HG02798 (cell line): ENCODE results near the gene CD82.
"Not testable (repeated sequence)": the region's sequence is repeated elsewhere in the genome, so short reads cannot be mapped to it uniquely, and the experiment has no call there.

Source experiments
- ATAC-seq: cut with Tn5 transposase; IDR thresholded peaks from one replicate; pipeline ENCODE4 v1.9.1; 2021; ENCODE audit warnings: mild to moderate bottlenecking; ENCODE audit not compliant: unreplicated experiment, poor library complexity

The CD82 gene

DNA sequence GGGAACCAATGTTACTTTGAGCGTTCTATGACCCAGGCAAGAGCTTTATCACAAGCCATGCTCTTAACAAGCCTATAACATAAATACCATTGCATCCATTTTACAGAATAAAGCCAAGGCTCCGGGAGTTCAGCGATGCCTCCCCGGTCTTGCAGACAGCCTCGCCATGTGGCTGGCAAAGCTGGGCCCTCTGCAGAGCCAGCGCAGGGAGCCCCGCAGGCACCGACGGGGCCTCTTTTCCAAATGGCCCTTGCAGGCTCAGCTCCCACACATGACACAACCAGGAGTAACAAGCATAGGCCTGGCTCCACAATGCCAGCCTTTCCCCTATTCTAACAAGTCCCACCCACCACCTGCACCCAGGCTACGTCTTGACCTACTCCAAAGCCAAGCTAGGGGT, 89.1 kb downstream of the CD82 start:
- ATAC-seq: no peak

- no peak for ATAC-seq
Observed at GRCh38 chr11:44657836-44658505, 92.5 kb downstream of the CD82 start.

- no peak for ATAC-seq
Observed at GRCh38 chr11:44658506-44658850, 93.0 kb downstream of the CD82 start.

GRCh38 chr11:44659641-44660040, 94.2 kb downstream of the CD82 start:
- ATAC-seq: no peak

DNA sequence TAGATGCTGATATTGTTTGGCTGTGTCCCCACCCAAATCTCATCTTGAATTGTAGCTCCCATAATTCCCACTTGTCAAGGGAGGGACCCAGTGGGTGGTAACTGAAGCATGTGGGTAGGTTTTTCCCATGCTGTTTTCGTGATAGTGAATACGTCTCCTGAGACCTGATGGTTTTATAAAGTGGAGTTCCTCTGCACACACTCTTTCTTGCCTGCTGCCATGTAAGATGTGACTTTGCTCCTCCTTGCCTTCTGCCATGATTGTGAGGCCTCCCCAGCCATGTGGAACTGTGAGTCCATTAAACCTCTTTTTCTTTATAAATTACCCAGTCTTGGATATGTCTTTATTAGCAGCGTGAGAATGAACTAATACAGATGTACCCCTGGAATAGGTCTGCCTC, 95.1 kb downstream of the CD82 start:
- not testable (repeated sequence) for ATAC-seq

DNA sequence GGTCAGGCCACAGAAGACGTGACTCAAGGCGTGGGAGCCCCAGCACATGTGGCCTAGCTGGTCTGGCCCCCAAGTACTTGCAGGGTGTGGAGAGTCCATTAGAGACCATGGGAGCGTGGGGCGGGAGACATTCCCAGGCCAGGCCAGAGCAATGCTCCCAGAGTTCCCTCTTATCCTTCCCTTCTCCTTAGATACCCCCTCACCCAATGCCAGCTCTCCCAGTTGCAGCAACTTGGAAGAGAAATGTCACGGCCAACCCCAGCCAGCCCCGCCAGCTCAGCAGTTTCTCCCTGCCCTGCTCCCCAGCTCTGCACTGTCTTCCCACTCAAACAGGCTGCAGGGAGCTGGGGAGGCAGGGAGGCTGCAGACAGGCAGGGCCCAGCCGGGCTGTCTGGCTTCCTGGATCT, 95.9 kb downstream of the CD82 start:
- ATAC-seq: no peak
